Anterior cingulate cortex (tissue), 58 donors: ENCODE results near the gene S100P.

Experiments
- DNase-seq, 58 donors: peaks; one replicate each; lab custom pipeline; 2025; lab: John Stamatoyannopoulos, UW

S100P gene

DNA sequence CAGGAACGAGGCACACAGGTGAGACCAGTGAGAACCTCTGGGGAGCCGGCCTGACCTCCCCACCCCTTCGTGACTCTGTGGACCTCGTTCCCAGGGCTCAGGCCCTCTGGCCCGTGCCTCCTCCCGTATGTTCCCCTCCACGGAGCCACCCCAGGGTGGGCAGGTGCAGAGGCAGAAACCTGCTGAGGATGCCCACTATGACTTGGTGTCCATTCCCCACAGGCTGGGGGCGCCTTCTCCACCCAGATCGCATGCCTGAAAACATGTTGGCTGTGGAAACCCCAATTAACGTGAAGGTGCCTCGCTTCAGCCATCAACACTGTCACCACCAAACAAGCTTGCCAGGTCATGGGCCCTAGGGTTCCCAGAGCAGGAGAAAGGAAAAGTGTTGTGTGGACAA, 49.3 kb downstream of the S100P start:
- DNase-seq, result no peak
